ENCODE results near the gene WDR7. TPM values are rescaled to one million over a fixed set of nuclear protein-coding genes. Genes with fewer than 3 reads are reported as not detected.

WDR7 gene
- total RNA-seq, 2 donors from 2014 or later = 19.7 to 29.0 TPM

- H3K4me3 ChIP-seq = no peak overlapping the region
- H3K27me3 ChIP-seq (replicated peaks; ENCODE audit: insufficient read depth) = no peaks in the 10 kb centered on the region
- WGBS = 100% methylated on average over 1 of the region's 1 CpG
- H3K4me1 ChIP-seq (replicated peaks) = no peaks in the 10 kb centered on the region
- no peak overlapping the region for H3K27ac ChIP-seq
- TF ChIP-seq POLR2AphosphoS5 (IDR thresholded peaks at IDR 0.05) (no peak), POLR2A (IDR thresholded peaks at IDR 0.05) (no peak), CTCF (IDR thresholded peaks at IDR 0.05) (no peak)
- H3K36me3 ChIP-seq = no peaks in the 10 kb centered on the region
- H3K9me3 ChIP-seq = no peaks in the 10 kb centered on the region
- intact Hi-C loops (cut with DNase I) = no loop called here
- no peak for DNase-seq (ENCODE audit: low spot score)
These were observed 172.9 kb downstream of the WDR7 start for GRCh38 chr18:56823986-56824565.

- H3K27ac ChIP-seq = no peak overlapping the region
- H3K9me3 ChIP-seq = no peaks in the 10 kb centered on the region
- no peak for DNase-seq (ENCODE audit: low spot score)
- intact Hi-C loops (cut with DNase I) = no loop called here
- no peaks in the 10 kb centered on the region for H3K27me3 ChIP-seq (replicated peaks; ENCODE audit: insufficient read depth)
- H3K4me3 ChIP-seq = no peak overlapping the region
- TF ChIP-seq POLR2AphosphoS5 (IDR thresholded peaks at IDR 0.05) (no peak), POLR2A (IDR thresholded peaks at IDR 0.05) (no peak)
- no peaks in the 10 kb centered on the region for H3K36me3 ChIP-seq
- WGBS = 83% methylated on average over 1 of the region's 1 CpG
- no peaks in the 10 kb centered on the region for H3K4me1 ChIP-seq (replicated peaks)
These were observed 174.2 kb downstream of the WDR7 start for GRCh38 chr18:56825321-56825720.

DNA sequence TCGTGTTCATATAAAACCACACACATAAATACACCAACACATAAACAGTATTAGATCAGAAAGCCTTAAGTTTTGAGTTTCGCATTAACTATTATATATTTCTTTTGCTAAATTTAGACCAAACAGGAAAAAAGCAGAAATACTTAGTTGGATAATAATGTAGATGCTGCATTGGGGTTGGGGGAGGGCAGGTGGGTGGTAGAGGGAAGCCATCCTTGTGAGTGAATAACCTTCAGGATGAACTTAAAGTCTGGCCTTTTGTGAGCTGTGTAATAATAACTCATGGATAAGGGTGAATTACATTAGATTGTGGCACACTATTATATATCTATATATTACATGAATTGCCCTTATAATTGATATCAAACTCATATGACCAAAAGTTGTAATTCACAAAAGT is 174.7 kb downstream of the WDR7 start:
- H3K4me1 ChIP-seq (replicated peaks) = no peaks in the 10 kb centered on the region
- H3K36me3 ChIP-seq = no peaks in the 10 kb centered on the region
- H3K27ac ChIP-seq = no peak overlapping the region
- TF ChIP-seq POLR2AphosphoS5 (IDR thresholded peaks at IDR 0.05) (no peak), POLR2A (IDR thresholded peaks at IDR 0.05) (no peak), CTCF (IDR thresholded peaks at IDR 0.05) (no peak)
- no peaks in the 10 kb centered on the region for H3K27me3 ChIP-seq (replicated peaks; ENCODE audit: insufficient read depth)
- no peaks in the 10 kb centered on the region for H3K9me3 ChIP-seq
- intact Hi-C loops (cut with DNase I) = no loop called here
- no peak for DNase-seq (ENCODE audit: low spot score)
- WGBS = 85% methylated on average over 2 of the region's 2 CpGs
- H3K4me3 ChIP-seq = no peak overlapping the region

GRCh38 chr18:56831988-56832387 is 180.8 kb downstream of the WDR7 start:
- Histone ChIP-seq H3K4me1 (replicated peaks) (no peaks in the 10 kb centered on the region), H3K4me3 (no peak overlapping the region), H3K9me3 (no peaks in the 10 kb centered on the region), H3K27ac (no peak overlapping the region), H3K27me3 (replicated peaks; ENCODE audit: insufficient read depth) (no peaks in the 10 kb centered on the region), H3K36me3 (no peaks in the 10 kb centered on the region)
- TF ChIP-seq POLR2AphosphoS5 (IDR thresholded peaks at IDR 0.05) = no peak
- no peak for TF ChIP-seq POLR2A (IDR thresholded peaks at IDR 0.05)
- no peak for TF ChIP-seq CTCF (IDR thresholded peaks at IDR 0.05)
- intact Hi-C loops (cut with DNase I) = no loop called here
- WGBS = 83% methylated on average over 9 of the region's 9 CpGs
- no peak for DNase-seq (ENCODE audit: low spot score)

DNA sequence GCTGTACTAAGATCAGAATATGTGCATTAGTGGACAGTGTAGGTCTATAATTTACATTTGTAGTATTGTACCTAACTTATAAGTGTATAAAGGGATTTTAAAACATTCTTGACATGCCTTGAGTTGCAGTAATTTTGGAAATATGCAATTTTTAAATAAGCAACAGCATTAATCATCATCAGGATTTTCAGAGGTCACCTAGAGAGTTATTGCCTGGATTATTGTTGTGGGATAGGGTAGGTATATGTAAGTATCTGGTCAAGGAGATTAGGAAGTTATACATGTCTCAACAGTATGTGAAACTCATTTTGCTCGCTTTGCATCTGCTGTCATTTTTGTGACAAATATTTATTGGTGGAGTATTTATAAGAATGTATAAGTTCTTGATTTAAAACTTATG is 184.2 kb downstream of the WDR7 start:
- Histone ChIP-seq H3K9me3 (no peaks in the 10 kb centered on the region), H3K36me3 (no peaks in the 10 kb centered on the region), H3K27me3 (replicated peaks; ENCODE audit: insufficient read depth) (no peaks in the 10 kb centered on the region), H3K27ac (no peak overlapping the region), H3K4me1 (replicated peaks) (no peaks in the 10 kb centered on the region), H3K4me3 (no peak overlapping the region)
- TF ChIP-seq POLR2AphosphoS5 (IDR thresholded peaks at IDR 0.05) (no peak), POLR2A (IDR thresholded peaks at IDR 0.05) (no peak), CTCF (IDR thresholded peaks at IDR 0.05) (no peak)
- DNase-seq (ENCODE audit: low spot score) = no peak
- WGBS = 97% methylated on average over 1 of the region's 1 CpG
- intact Hi-C loops (cut with DNase I) = no loop called here

Measured in prostate gland (tissue), 2 donors.